GM21723 (cell line): Measurements from ENCODE around the gene PTMS.

Experiments used
- ATAC-seq: cut with Tn5 transposase; IDR thresholded peaks from one replicate; pipeline ENCODE4 v1.9.1; 2021; ENCODE audit warnings: mild to moderate bottlenecking, moderate library complexity; ENCODE audit not compliant: unreplicated experiment

Gene PTMS

GRCh38 chr12:6771509-6772330, 5.6 kb downstream of the PTMS start:
- no peak for ATAC-seq

GRCh38 chr12:6772331-6772695, 6.2 kb downstream of the PTMS start, which contains the start of gene LAG3:
TSS of gene LAG3 (plus strand) at chr12:6772520. CDS start at chr12:6772853, 333 bp downstream.
- no peak for ATAC-seq

GRCh38 chr12:6772726-6773589, 6.8 kb downstream of the PTMS start:
- no peak for ATAC-seq

GRCh38 chr12:6773590-6774351, 7.6 kb downstream of the PTMS start:
- no peak for ATAC-seq

DNA sequence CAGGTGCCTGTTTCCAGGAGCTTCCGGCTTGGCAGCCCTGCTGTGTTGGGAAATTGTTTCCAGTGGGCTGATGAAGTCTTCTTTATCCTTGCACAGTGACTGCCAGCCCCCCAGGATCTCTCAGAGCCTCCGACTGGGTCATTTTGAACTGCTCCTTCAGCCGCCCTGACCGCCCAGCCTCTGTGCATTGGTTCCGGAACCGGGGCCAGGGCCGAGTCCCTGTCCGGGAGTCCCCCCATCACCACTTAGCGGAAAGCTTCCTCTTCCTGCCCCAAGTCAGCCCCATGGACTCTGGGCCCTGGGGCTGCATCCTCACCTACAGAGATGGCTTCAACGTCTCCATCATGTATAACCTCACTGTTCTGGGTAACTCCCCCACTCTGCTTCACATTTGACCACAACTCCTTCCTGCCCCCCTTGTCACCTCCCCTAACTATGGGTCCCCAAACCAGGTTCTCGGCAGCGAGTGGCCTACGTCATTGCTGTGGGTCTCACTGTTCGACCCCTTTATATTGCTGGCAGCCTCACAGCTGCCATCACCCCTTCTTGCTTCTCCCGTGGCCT, 8.4 kb downstream of the PTMS start:
- ATAC-seq, result no peak

GRCh38 chr12:6775185-6776174, 9.3 kb downstream of the PTMS start:
- ATAC-seq, result no peak

GRCh38 chr12:6777386-6777785, 11.2 kb downstream of the PTMS start:
- ATAC-seq, result no peak

DNA sequence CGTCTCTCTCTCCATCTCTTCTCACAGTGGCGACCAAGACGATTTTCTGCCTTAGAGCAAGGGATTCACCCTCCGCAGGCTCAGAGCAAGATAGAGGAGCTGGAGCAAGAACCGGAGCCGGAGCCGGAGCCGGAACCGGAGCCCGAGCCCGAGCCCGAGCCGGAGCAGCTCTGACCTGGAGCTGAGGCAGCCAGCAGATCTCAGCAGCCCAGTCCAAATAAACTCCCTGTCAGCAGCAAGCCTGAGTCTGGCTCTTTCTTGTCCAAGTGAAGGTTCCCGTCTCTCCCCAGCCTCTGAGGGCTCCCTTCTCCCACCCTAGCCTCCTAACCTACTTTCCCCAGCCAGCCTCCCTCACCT, 12.0 kb downstream of the PTMS start:
- no peak for ATAC-seq

DNA sequence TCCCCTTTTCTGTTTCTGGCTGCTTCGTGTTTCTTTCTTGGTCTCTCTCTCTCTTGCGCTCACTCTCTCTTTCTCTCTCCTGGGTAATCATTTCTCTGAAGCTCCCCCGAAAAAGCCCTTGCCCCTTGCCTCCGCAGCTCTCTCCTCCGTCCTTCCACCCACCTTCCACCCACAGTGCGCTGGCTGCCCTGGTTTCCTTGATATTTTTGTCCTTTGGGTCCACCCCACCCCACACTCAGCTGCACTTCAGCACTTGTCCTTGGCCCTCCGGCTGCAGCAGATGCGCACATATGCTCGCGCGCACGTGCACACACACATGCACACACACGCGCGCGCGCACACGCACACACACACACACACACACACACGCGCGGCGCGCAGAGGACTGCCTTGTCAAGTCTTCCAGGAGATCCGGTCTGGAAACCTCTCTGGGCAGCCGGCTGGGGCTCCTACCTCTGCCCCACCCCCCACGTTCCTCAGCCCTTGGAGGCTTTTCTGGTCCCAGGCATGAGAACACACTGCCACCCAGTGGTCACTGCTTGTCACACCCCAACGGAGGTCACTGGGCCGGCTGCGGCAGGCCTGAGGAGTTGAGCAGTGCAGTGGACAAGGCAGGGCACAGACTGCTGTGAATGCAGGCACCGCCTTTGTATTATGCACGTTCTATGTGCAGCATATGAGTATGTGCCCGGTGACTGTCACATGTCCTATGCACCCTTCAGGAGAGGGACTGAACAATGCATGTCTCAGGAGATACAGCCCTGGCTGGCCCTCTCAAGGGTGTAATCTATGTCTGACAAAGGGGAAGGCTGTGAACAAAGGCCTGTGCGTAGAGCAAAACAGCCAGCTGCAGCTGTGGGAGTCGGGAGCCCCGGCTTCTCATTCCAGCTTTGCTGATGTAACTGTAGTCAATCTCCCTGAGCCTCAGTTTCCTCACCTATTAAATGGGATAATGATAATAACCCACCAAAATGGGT, 12.7 kb downstream of the PTMS start:
- ATAC-seq, result peak; percentile 79

DNA sequence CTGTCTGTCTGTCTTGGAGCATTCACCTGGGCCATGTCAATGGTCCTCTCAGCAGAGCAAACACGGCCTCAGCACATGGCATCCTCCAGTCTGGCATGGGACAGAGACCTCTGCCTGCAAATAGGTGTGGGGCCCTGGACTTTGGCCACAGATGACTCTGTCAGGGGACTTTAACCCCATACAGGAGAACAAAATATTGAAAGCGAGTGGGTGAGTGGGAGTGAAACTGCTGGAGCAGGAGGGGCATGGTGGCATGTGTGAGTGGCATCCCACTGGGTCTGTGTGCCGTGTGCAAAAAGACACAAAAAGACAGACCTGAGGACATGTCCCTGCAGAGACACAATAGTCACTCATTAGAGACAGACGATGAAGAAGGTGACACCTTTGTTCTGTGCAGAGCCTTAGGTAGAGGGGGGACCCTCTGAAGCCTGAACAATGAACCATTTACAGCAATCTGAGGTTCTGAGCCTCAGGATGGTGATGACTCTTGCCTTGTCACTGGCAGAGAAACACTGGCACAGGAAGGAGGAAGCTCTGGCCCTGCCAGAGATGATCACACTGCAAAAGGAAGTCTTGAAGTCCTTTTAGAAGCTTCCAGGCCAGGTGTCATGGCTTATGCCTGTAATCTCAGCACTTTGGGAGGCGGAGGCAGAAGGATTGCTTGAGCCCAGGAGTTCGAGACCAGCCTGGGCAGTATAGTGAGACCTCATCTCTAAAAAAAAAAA, 13.7 kb downstream of the PTMS start:
- ATAC-seq, result no peak

- ATAC-seq, result no peak
Observed at GRCh38 chr12:6780573-6780972, 14.4 kb downstream of the PTMS start.

DNA sequence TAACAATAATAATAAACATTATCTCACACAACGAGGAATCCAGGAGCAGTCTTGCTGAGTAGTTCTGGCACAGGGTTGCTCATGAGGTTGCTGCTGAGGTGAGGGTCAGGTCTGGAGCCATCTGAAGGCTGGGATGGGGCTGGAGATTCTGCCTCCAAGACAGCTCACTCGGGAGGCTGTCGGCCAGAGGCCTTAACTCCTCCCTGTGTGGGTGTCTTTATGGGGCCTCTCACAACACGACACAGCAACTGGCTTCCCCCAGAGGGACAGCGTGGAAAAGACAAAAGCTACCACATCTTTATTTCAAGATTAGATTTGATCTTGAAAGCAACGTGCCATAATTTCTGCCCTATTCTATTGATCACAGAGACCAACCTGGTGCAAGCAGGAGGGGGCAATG, 16.0 kb downstream of the PTMS start:
- no peak for ATAC-seq

GRCh38 chr12:6782850-6783566, 16.8 kb downstream of the PTMS start:
- no peak for ATAC-seq

- ATAC-seq, result no peak
Observed at GRCh38 chr12:6783828-6784227, 17.7 kb downstream of the PTMS start.

- ATAC-seq, result no peak
Observed at GRCh38 chr12:6784296-6784695, 18.1 kb downstream of the PTMS start.

DNA sequence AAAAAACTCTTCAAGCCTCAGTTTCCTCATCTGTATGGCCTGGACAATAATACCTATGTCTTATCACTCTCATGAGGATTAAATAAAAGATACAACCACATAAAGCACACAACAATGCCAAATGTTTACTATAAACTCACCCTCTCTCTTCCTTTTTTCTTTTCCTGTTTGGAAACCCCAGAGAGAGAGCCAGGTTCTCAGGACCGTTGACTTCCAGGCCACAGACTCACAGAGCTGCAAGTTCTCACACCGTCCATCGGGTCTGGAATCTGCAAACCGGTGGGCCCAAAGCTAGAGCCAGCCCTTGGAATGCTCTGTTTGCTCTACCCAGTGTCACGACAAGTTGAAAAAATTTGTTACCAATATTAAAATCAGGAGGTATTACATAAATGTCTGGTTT, 18.6 kb downstream of the PTMS start:
- ATAC-seq, result no peak

DNA sequence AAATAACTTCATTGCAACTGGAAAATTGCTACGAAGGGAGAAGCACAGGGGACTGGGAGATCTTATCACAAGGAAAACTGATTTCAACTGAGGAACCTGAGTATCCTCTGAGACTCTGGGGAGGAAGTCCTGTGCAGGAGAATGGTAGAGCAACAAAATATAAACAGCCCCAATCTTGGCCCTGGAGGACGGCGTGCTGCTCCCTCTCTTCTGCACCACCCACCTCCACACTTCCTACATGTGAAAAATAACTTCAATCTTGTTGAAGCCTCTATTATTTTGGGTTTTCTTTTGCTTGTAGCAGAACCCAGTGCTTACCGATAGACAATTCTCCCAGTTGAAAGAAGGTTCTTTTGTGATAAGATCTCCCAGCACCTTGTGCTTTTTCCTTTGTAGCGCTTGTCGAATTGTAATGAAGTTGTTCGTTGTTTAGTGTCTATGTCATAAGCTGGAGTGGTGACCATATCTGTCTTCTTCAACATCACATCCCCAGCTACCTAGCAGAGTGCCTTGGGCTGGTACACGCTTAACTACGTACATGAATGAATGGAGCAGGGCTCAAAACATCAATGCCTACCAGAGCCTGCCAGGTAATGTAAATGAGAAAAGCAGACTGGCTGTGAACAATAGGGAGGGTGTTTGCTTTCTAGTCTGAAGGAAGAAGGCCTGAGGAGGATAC, 20.4 kb downstream of the PTMS start:
- no peak for ATAC-seq
